Sciatic nerve (tissue), 2 donors: ENCODE results near the gene PER1. TPM values are rescaled to one million over a fixed set of nuclear protein-coding genes. Genes with fewer than 3 reads are reported as not detected.
"Not testable (repeated sequence)": the region's sequence is repeated elsewhere in the genome, so short reads cannot be mapped to it uniquely, and the experiment has no call there.

ENCODE experiments used
- ATAC-seq: fragments of 200-7000 bp; cut with Tn5 transposase; one replicate; pipeline ENCODE4 v1.9.1; 2020; ENCODE audit warnings: mild to moderate bottlenecking, moderate library complexity
- DNase-seq: peaks from one replicate; pipeline ENCODE4 v3.0.0-alpha.2; 2020; ENCODE audit warnings: low spot score
- intact Hi-C: fragments of 100-400 bp; cut with DNase I; formaldehyde crosslinking; loops from one replicate; pipeline ENCODE4 v1.14.2; 2022
- total RNA-seq: library from RNA; stranded (reverse); fragmentation: NEBNext Ultra II Directional; extraction: Animal tissue kit (Norgen Biotek cat#: 25700); gene quantifications from one replicate; pipeline ENCODE4 v1.2.1, GENCODE V29; 2021
- donor health status: DM: no; HTN: no; CAD: no.
- donor health status: DM: no; HTN: no; CAD: no.

Gene PER1
- total RNA-seq, 1 donor from 2014 or later, result 182 TPM

DNA sequence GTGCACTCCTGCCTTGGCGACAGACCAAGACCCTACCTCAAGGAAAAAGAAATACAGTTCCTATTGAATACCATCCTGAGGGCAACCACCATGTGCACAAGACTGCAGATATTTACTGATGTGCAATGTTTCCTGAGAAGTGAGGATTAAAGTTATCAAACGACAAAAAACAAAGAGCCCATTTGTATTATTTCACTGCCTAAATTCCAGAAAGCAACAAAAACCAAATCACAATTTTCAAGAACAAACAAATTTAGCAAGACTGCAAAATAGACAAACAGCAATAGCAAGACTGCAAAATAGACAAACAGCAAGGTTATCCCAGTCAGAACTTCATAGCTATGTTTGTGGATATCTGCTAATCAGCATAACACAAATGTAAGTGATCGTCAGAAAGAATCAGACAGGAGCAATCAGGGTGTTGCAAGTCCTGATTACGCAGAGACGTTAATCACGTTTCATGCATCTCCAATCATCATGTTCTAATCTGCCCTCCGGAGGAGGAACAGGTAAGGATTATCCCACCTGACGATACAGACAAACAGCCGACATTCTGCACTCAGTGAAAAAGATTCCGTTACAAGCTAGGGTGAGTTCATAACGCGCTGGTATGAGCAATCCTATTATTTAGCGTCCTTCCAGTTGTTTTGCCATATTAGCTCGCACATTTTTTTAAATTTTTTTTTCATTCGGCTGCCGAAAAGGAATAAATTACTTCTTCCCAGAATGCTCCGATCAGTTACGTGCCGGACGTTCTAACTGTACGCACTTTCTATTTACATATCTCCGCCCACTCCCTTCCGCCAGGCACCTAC is 21.1 kb upstream of the PER1 start:
- DNase-seq (peak; percentile 84), ATAC-seq (peak; percentile 88)
- intact Hi-C loops, result loop anchor here (5.0 kb wide), 1 partner anchor 331 kb away; no protein-coding TSS in a partner anchor

DNA sequence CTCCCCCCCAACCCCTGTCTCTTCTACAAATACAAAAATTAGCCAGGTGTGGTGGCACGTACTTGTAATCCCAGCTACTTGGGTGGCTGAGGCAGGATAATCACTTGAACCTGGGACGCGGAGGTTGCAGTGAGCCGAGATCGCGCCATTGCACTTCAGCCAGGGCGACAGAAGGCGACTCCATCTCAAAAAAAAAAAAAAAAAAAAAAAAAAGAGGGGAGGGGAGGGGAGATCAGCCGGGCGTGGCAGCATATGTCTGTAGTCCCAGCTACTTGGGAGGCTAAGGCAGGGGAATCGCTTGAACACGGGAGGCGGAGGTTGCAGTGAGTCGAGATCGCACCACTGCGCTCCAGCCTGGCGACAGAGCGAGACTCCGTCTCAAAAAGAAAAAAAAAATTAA is 18.0 kb upstream of the PER1 start:
- not testable (repeated sequence) for DNase-seq, ATAC-seq
- intact Hi-C loops, result loop anchor here (5.0 kb wide), 1 partner anchor 328 kb away; no protein-coding TSS in a partner anchor

DNA sequence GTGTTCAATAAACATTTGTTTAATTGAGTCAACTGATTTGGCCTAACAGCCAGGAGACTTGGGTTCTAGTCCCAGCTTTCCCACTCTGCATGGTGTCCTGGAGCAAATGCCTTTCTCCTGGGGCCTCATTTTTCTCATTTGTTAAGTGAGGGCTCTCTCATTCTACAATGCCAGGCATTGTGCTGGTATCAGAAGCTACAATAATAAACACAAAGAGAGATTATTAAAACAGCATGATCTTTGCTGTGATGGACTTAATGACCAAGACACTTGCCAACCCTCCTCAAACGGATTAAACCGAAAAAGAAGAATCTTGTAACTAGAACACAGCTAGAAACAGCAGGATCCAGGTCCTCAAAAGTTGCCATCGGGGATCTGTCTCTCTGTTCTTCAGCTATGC is 15.3 kb upstream of the PER1 start:
- ATAC-seq (no peak), DNase-seq (no peak)
- intact Hi-C loops, result no loop called here

DNA sequence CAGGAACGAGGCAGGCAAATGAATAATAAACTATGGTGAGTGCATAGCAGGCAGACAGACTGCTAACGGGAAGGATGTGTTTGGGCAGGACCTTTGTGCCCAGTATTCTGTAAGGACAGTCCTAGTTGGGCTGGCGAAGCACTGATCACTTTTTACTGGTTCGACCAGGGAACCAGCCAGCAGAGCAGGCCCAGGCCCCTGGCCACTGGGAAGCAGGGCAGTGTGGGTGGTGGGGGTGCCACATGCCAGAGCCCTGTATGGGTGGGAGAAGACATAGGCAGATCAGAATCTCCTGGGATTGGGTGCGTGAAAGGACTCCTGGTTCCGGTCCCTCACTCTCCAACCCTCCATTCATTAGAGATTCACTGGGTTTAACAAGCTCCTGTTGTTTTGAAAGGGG is 14.5 kb upstream of the PER1 start:
- DNase-seq (no peak), ATAC-seq (no peak)
- intact Hi-C loops, result no loop called here

DNA sequence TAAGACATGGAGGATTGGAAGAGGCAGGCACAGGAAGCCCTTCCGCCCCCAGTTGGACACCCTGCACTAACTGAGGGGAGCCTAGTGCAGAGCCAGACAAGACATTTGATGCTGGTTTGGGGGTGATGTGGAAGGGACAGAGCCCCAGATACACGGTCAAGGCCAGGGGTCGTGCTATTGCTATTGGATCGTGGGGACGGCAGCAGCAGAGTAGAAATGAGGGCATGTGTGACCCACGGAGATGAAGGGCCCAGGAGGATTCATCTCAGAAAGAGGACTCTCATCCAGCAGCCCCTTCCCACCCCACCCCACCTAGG is 12.6 kb upstream of the PER1 start:
- no peak for DNase-seq
- ATAC-seq, result no peak
- intact Hi-C loops, result no loop called here

DNA sequence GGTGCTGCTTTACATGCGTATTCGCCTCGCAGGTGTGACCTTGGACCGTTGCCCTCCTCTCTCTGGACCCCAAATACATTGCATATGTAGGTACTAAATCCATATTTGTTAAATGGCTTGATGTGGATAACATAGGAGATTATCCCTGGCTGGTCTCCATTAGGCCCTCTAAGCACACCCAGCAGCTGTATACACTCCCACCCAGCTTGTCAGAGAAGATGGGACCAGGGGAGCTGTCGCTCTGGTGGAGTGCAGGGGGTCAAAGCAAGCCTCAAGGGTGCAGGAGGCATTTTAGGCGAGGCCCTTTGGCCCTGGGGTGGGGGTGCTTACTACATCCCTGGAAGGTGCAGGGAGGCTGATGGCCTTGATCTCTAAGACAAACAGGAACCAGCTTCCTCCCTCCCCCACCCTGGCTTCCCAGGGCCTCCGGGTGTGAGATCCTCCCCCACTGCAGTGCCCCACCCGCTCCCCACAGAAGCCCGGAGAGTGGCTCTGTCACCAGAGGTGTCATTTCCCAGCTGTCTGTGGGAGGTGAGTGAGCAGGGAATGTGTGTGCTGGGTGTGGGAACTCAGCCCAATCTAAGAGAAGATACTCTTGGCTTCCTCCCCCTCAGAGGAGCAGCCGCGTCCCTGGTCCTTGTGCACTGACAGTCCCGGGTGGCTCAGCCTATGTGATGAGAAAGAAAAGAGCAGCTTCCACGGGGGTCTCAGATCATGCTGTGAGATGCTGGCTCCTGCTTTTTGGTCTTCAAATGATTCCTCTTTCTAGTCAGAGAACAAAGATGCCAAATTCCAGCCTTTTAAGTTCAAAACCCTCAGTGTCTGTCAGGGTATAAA is 12.0 kb upstream of the PER1 start:
- intact Hi-C loops, result no loop called here
- ATAC-seq, result peak; percentile 66
- DNase-seq, result peak; percentile 85

DNA sequence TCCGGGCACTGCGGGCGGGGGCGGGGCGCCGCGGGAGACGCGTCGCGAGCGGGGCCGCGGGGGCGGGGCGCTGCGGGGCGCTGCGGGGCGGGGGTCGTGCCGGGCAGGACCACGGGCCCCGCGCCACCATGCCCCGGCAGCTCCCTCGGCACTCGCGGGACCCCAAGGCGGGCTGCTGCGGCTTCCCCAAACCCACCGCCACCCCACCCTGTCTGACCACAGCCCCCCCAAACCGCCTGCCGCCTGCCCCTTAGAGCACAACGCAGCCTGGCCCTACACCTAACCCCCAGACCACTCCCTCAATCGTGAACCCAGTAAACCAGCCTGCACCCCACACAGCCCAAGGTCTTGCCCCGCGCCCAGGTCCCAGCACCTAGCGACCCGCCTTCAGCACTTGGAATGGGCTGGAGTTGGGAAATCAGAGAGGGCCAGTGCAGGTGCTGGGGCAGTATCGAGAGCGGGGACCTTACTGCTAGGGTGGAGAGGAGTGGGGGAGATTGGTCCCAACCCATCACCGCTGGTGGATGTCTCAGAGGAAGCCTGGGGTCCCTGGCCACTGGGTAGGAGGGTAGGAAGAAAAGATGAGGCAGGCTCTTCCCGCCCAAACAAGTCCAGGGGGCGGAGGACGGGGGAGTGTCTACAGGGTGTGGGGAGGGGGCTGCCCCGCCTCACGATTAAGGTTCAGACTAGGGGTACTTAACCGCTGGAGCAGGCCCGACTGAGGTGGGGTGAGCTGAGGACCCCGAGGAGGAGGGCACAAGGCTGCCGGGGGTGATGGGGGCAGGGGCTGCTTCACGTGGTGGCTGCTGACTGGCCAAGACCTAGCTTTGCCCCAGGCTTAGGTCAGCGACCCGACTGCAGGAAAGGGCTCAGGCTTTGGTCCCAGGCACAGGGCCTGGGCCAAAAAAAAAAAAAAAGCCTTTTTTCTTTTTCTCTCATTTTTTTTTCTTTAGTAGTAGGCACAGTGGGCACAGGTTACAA is 11.1 kb upstream of the PER1 start:
- DNase-seq (no peak), ATAC-seq (peak; percentile 22)
- intact Hi-C loops, result no loop called here

DNA sequence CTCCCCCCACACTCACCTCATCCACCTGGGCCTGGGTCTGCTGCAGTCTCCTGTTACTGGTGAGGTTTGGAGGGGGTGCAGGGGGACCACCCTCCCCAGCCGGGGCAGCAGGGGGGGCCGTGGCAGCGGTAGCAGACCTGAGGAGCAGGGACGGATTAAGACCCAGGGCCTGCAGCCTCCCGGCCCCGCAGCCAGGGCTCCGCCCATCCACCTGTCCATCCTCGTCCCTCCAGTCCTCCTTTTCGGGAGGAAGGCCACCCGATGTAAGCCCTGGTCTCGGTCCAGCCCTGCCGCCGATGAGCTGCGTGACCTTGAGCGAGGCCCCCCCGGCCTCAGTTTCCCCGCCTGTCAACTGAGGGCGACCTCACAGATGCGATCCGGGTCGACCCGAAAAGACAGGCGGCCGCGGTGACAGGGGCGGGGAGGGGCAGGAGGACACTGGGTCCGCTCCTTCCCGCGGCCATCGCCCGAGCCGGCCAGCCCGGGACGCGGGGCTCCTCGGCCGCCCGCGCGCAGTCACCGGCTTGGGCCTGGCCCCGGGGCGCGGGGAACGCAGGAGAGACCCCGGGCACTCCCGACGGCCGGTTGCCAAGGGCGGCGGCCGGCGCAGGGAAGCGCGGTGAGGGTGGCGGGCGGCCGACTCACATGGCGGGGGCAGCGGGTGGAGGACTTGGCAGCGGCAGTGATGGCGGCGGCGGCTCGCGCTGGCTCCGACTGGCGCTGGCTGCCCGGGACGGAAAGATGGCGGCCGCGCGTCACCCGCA is 10.2 kb upstream of the PER1 start, which contains the start of gene VAMP2:
TSS of gene VAMP2 (minus strand) at position 716 of the 764 bp plus-strand sequence. CDS start at position 647, 69 bp downstream.
- ATAC-seq (peak; percentile 60), DNase-seq (peak; percentile 92)
- intact Hi-C loops, result no loop called here

DNA sequence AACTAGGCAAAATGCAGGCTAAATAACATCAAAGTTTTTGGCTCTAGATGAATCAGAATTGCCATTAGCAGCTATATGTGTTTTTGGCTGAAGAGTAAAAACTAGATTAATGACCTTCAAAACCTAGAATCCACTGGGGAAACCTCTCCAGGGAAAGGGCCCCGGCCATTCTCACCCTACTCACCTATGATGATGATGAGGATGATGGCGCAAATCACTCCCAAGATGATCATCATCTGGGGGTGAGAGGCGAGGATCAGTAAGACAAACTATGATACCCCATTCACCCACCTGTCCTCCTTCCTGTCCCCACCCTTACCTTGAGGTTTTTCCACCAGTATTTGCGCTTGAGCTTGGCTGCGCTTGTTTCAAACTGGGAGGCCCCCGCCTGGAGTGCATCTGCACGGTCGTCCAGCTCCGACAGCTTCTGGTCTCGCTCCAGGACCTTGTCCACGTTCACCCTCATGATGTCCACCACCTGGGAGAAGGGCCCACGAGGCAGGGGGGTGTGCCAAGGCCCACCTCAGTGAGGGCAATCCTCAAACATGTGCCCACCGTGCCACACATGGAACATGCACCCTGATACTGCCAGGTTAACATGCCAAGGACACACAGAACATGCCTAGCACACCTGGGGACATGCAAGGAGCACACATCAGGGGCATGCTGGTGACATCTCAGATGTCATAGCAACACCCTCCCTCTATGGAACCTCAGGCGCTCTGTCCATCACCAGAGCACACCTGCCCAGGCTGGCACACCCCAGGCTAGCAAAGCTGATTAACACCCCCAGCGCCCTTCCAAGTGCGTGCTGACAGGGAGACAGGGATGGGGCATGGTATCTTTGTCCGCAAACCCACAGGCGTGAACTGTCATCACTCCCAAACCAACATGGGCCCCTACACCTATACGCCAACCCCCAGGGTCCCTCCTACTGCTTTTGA is 9.4 kb upstream of the PER1 start:
- ATAC-seq (no peak), DNase-seq (no peak)
- intact Hi-C loops, result no loop called here

DNA sequence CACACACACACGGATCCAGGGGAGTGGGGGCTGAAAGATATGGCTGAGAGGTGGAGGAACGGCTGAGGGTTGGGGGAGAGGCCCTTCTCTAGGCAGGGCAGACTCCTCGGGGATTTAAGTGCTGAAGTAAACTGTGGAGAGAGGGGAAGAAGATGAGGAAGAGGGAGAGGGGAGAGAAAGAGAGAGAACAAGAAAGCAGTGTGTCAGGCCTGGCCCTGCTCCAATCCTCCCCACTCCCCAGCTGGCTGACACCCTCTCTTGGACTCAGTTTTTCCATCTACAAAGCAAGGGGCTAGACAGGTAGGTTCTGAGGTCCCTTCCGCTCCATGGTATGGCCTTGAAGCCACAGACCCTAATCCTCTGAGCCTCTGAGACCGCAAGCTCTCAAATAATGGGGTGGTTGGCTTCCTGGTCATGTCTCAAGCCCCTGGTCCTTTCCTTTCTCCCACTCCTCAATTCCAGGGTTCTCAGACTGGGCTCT is 8.6 kb upstream of the PER1 start:
- intact Hi-C loops, result no loop called here
- ATAC-seq (no peak), DNase-seq (no peak)

DNA sequence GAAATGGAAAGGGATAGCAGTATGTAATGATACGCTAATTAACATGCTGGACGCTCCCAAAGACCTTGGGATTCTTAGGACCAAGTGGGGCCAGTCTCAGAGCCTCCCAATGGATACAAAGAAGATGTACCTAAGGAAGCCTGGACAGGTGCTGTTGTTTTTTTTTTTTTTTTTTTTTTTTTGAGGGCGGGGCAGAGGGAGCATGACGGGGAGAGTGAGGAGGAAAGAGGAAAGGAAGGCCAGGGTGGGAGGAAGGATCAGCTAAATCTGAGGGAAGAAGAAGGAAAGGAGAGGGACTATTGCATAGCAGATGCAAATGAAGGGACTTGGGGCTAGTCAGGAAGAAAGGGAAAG is 8.0 kb upstream of the PER1 start:
- ATAC-seq (no peak), DNase-seq (no peak)
- intact Hi-C loops, result no loop called here

DNA sequence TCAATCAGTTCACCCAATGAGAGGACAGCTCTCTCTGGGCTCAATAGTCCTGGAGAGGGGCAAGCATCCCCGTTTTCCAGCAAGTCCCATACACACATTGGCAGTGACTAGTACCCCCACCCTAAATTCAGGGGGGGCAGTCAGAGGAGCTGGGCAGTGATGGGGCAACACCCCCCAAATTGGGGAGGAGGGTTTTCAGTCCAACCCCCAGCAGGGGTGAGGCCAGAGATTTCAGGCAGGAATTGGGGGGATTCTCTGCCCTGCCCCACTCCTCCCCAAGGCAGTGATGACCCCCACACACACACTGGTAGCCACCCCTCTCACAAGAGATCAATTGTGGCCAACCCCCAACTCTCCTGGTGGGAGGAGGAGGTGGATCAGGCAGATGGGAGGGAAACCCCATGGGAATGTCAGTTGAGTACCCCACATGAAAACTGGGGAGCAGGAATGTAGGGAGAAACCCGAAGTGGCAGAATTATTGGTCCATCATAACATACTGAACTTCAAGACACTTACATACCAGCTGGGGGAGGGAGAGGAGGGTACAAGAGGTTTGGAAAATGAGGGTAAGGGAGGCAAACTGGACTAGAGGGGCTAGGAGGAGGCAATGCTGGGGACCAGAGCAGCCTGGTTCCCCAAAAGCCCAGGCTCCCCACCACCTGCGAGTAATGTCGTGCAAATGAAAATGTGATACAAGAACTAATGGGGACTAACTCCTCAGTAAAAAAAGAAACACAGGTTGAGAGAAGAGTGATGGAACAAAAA is 7.4 kb upstream of the PER1 start:
- ATAC-seq, result no peak
- no peak for DNase-seq
- intact Hi-C loops, result no loop called here

DNA sequence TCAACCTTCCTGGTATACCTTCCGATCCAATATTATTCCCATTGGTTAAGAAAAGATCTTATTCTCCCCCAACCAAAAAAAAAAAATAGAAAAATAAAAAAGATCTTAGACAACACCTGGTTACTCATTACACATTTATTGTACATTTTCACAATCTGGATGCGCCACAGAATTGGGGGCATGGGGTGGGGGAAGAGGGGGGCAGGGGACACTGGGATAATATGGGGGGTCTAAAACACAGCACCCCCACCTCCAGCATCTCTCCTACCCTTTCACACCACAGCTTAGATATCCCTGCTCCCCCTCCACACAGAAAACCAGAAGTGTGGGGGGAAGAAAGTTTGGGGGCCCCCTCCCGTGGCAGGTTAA is 6.8 kb upstream of the PER1 start:
- DNase-seq, result no peak
- intact Hi-C loops, result no loop called here
- no peak for ATAC-seq

DNA sequence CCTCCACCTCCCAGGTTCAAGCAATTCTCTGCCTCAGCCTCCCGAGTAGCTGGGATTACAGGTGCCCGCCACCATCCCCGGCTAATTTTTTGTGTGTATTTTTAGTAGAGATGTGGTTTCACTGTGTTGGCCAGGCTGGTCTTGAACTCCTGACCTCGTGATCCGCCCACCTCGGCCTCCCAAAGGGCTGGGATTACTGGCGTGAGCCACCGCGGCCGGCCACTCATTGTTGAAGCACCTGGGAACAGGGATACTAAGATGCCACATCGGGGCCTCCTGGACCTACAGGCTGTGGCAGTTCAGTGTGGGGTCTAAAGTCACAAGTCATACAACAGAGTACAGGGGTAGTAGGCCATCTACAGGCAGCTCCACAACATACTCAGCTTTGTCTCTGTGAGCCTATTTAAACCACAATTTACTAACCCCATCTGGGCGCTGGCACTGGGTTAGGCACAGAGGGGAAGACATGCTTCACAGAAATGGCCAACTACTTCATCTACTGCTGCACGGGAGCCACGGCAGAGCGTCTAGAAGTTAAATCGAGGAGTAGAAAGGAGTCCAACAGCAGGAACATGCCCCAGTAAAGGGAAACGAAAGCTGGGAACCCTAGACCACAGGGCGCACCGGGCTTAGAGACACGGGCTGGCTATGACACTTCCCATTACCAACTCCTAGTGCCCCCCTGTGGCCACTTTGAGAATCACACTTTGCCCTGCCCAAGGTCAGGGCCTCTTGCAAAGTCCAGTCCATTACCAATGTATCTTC is 6.2 kb upstream of the PER1 start:
- ATAC-seq (no peak), DNase-seq (peak; percentile 96)
- intact Hi-C loops, result no loop called here

DNA sequence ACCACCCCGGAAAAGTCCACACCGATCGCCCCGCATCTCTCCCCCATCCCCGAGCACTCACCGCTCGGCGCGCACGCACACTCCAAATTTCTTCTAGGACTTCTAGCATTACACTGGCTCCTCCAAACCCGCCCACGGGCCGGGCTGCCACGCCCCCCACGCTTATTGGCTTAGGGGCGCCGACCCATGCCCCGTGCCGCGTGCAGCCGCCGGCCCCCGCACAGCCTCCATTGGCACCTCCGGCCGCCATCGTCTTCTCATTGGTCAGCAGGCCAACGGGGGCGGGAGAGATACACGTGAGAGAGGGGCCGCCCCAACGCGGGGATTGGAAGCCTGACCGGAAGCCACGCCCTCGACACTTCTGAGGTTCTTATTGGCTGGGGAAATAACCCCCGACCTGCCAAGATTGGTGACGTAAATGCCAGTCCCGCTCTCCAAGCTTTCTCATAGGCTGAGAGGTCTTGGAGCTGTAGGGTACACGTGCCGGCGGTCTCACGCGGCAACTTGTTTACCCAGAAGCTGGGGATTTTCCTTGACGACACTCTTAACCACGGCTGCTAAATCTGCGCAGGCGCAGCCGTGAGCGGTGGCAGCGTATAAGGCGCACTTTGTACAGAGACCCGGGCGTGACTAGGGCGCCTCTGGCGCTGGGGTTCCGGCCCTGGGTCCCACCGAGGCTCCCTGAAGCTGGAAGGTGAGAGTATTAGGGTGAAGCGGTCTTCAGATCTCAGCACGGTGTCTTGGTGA is 4.2 kb upstream of the PER1 start:
- ATAC-seq (peak; percentile 72), DNase-seq (peak; percentile 100)
- intact Hi-C loops, result no loop called here

DNA sequence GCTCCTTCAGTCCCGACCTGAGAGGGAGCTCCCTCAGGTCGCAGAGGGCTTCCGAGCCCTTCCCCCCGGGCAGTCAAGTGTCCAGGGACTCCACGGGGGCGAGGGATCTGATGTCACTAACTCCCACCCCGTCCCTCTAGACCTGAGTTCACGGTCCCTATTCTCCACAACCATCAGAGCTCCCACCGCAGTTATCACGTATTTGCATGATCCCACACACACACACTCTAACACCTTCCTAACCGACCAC is 3.7 kb upstream of the PER1 start:
- intact Hi-C loops, result no loop called here
- no peak for ATAC-seq
- DNase-seq, result peak; percentile 76
